ENCODE results near the gene GPATCH8. TPM values are rescaled to one million over a fixed set of nuclear protein-coding genes. Genes with fewer than 3 reads are reported as not detected.
"Not testable (repeated sequence)": the region's sequence is repeated elsewhere in the genome, so short reads cannot be mapped to it uniquely, and the experiment has no call there.

GPATCH8 gene
- total RNA-seq, 4 donors from 2014 or later = 15.3 to 35.5 (median 24.9) TPM

GRCh38 chr17:44397479-44398440 is 105.4 kb downstream of the GPATCH8 start:
- Histone ChIP-seq H3K4me3 (no peak overlapping the region), H3K27me3 (no peaks in the 10 kb centered on the region), H3K4me1 (no peaks in the 10 kb centered on the region), H3K36me3 (peaks cover 17 to 76% (median 32%) of the 10 kb centered on the region in 3 donors), H3K27ac (no peak overlapping the region), H3K9me3 (no peaks in the 10 kb centered on the region)
- no peak for DNase-seq
- TF ChIP-seq POLR2A (IDR thresholded peaks at IDR 0.05) = no peak
- TF ChIP-seq, protein P1, sequence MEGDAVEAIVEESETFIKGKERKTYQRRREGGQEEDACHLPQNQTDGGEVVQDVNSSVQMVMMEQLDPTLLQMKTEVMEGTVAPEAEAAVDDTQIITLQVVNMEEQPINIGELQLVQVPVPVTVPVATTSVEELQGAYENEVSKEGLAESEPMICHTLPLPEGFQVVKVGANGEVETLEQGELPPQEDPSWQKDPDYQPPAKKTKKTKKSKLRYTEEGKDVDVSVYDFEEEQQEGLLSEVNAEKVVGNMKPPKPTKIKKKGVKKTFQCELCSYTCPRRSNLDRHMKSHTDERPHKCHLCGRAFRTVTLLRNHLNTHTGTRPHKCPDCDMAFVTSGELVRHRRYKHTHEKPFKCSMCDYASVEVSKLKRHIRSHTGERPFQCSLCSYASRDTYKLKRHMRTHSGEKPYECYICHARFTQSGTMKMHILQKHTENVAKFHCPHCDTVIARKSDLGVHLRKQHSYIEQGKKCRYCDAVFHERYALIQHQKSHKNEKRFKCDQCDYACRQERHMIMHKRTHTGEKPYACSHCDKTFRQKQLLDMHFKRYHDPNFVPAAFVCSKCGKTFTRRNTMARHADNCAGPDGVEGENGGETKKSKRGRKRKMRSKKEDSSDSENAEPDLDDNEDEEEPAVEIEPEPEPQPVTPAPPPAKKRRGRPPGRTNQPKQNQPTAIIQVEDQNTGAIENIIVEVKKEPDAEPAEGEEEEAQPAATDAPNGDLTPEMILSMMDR (IDR thresholded peaks at IDR 0.05) = no peak
- 94 to 96% methylated on average over 7 of the region's 8 CpGs for WGBS, 2 donors
- intact Hi-C loops (cut with DNase I) = loop anchor here (10.0 kb wide), 1 partner anchor 137 kb away; no protein-coding TSS in a partner anchor

GRCh38 chr17:44396946-44397345 is 106.3 kb downstream of the GPATCH8 start:
- H3K4me1 ChIP-seq = no peaks in the 10 kb centered on the region
- TF ChIP-seq POLR2A (IDR thresholded peaks at IDR 0.05) = no peak
- DNase-seq = no peak
- H3K27me3 ChIP-seq = no peaks in the 10 kb centered on the region
- H3K9me3 ChIP-seq = no peaks in the 10 kb centered on the region
- H3K36me3 ChIP-seq = peaks cover 17 to 68% (median 32%) of the 10 kb centered on the region in 3 donors
- intact Hi-C loops (cut with DNase I) = loop anchor here (10.0 kb wide), 1 partner anchor 138 kb away; no protein-coding TSS in a partner anchor
- no peak overlapping the region for H3K27ac ChIP-seq
- no peak overlapping the region for H3K4me3 ChIP-seq
- 96 to 98% methylated on average over 5 of the region's 5 CpGs for WGBS, 2 donors

- no peak for DNase-seq
- no peaks in the 10 kb centered on the region for H3K27me3 ChIP-seq
- 83 to 98% methylated on average over 2 of the region's 2 CpGs for WGBS, 2 donors
- TF ChIP-seq POLR2A (IDR thresholded peaks at IDR 0.05) = no peak
- TF ChIP-seq, protein P1 (IDR thresholded peaks at IDR 0.05) = no peak
- intact Hi-C loops (cut with DNase I) = loop anchor here (10.0 kb wide), 1 partner anchor 140 kb away; no protein-coding TSS in a partner anchor
- H3K36me3 ChIP-seq = peaks cover 4 to 47% (median 16%) of the 10 kb centered on the region in 3 donors
- H3K4me3 ChIP-seq = no peak overlapping the region
- H3K27ac ChIP-seq = no peak overlapping the region
- H3K4me1 ChIP-seq = no peaks in the 10 kb centered on the region
- no peaks in the 10 kb centered on the region for H3K9me3 ChIP-seq
Measured at GRCh38 chr17:44394833-44395232, 108.4 kb downstream of the GPATCH8 start.

DNA sequence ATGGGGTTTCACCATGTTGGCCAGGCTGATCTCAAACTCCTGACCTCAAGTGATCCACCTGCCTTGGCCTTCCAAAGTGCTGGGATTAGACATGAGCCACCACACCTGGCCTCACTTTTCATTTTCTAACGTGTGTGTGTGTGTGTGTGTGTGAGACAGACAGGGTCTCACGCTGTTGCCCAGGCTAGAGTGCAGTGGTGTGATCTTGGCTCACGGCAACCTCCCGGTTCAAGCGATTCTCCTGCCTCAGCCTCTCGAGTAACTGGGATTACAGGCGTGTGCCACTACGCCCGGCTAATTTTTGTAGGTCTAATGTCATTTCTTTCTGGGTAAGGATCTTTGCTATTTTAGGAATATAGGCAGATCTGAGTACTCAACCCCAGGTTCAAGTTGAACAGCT is 109.1 kb downstream of the GPATCH8 start:
- WGBS, 2 donors = 96 to 97% methylated on average over 4 to 9 of the region's 9 CpGs
- H3K9me3 ChIP-seq, H3K27me3 ChIP-seq, H3K4me1 ChIP-seq, H3K4me3 ChIP-seq, H3K27ac ChIP-seq, DNase-seq: not testable (repeated sequence)
- intact Hi-C loops (cut with DNase I) = loop anchor here (10.0 kb wide), 1 partner anchor 141 kb away; no protein-coding TSS in a partner anchor
- peaks cover 4 to 40% (median 11%) of the 10 kb centered on the region in 3 donors for H3K36me3 ChIP-seq

- no peak for DNase-seq
- no peak overlapping the region for H3K4me3 ChIP-seq
- 72 to 78% methylated on average over 9 to 10 of the region's 10 CpGs for WGBS, 2 donors
- TF ChIP-seq, protein P1 (IDR thresholded peaks at IDR 0.05) = no peak
- TF ChIP-seq POLR2A (IDR thresholded peaks at IDR 0.05) = no peak
- H3K9me3 ChIP-seq = no peaks in the 10 kb centered on the region
- intact Hi-C loops (cut with DNase I) = loop anchor here (10.0 kb wide), 1 partner anchor 144 kb away; no protein-coding TSS in a partner anchor
- peaks cover 0 to 2% (median 0%) of the 10 kb centered on the region in 3 donors for H3K36me3 ChIP-seq
- H3K27me3 ChIP-seq = peaks cover 0 to 9% (median 0%) of the 10 kb centered on the region in 4 donors
- no peak overlapping the region for H3K27ac ChIP-seq
- peaks cover 6 to 9% (median 7%) of the 10 kb centered on the region in 3 donors for H3K4me1 ChIP-seq
Measured at GRCh38 chr17:44390250-44390870, 112.8 kb downstream of the GPATCH8 start.

Data from esophagus squamous epithelium (tissue), 5 donors.